Measurements from ENCODE around the gene PGLYRP4.

GRCh38 chr1:153360592-153361479 lies 12.2 kb upstream of the PGLYRP4 start:
- TF ChIP-seq, protein P1, sequence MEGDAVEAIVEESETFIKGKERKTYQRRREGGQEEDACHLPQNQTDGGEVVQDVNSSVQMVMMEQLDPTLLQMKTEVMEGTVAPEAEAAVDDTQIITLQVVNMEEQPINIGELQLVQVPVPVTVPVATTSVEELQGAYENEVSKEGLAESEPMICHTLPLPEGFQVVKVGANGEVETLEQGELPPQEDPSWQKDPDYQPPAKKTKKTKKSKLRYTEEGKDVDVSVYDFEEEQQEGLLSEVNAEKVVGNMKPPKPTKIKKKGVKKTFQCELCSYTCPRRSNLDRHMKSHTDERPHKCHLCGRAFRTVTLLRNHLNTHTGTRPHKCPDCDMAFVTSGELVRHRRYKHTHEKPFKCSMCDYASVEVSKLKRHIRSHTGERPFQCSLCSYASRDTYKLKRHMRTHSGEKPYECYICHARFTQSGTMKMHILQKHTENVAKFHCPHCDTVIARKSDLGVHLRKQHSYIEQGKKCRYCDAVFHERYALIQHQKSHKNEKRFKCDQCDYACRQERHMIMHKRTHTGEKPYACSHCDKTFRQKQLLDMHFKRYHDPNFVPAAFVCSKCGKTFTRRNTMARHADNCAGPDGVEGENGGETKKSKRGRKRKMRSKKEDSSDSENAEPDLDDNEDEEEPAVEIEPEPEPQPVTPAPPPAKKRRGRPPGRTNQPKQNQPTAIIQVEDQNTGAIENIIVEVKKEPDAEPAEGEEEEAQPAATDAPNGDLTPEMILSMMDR (IDR thresholded peaks at IDR 0.05), result no peak
- TF ChIP-seq SIN3A (IDR thresholded peaks at IDR 0.05; ENCODE audit: borderline replicate concordance, insufficient read depth, low read depth, low read length) (no peak), POLR2AphosphoS5 (IDR thresholded peaks at IDR 0.05; ENCODE audit: low read depth, low read length) (no peak)
- TF ChIP-seq, protein P2, sequence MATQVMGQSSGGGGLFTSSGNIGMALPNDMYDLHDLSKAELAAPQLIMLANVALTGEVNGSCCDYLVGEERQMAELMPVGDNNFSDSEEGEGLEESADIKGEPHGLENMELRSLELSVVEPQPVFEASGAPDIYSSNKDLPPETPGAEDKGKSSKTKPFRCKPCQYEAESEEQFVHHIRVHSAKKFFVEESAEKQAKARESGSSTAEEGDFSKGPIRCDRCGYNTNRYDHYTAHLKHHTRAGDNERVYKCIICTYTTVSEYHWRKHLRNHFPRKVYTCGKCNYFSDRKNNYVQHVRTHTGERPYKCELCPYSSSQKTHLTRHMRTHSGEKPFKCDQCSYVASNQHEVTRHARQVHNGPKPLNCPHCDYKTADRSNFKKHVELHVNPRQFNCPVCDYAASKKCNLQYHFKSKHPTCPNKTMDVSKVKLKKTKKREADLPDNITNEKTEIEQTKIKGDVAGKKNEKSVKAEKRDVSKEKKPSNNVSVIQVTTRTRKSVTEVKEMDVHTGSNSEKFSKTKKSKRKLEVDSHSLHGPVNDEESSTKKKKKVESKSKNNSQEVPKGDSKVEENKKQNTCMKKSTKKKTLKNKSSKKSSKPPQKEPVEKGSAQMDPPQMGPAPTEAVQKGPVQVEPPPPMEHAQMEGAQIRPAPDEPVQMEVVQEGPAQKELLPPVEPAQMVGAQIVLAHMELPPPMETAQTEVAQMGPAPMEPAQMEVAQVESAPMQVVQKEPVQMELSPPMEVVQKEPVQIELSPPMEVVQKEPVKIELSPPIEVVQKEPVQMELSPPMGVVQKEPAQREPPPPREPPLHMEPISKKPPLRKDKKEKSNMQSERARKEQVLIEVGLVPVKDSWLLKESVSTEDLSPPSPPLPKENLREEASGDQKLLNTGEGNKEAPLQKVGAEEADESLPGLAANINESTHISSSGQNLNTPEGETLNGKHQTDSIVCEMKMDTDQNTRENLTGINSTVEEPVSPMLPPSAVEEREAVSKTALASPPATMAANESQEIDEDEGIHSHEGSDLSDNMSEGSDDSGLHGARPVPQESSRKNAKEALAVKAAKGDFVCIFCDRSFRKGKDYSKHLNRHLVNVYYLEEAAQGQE (IDR thresholded peaks at IDR 0.05; ENCODE audit: insufficient read depth in 1 of 2, low read depth in 2 of 2, low read length in 1 of 2), result no peak

Measured in Panc1 (cell line).